ENCODE measurements around the gene RGSL1.
A peak's percentile ranks its signal among the peaks of the same experiment; 100 is the strongest.

The RGSL1 gene

GRCh38 chr1:182450087-182450486 lies at the start of gene RGSL1:
Gene RGSL1, plus strand, starts transcription at chr1:182450146. Its CDS starts 20 bp downstream, at chr1:182450166.
- no peak for DNase-seq

DNA sequence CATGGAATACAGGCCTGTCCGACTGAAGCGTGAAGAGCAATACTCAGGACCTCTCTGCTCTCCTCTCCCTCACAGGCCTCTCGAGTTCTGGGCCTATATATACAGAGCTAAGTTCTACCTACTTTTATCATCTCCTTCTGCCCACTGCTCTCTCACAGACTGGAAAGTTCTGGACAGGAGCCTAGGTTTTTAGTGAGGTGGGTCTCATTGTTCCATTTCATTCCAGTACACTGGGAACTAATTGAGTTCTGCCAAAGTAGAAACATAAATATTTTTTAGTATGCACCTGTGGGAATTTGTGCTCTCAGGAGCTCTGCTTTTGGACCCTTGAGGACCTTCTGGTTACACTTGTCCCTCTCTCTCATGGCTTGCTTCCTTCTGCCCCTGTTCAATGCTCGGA lies 49.4 kb upstream of the RGSL1 start, which contains the start of gene TEDDM1:
TEDDM1 (minus strand) TSS at position 101 of the 400 bp plus-strand sequence. CDS start 182 bp downstream, outside the sequence.
- no peak for DNase-seq

DNA sequence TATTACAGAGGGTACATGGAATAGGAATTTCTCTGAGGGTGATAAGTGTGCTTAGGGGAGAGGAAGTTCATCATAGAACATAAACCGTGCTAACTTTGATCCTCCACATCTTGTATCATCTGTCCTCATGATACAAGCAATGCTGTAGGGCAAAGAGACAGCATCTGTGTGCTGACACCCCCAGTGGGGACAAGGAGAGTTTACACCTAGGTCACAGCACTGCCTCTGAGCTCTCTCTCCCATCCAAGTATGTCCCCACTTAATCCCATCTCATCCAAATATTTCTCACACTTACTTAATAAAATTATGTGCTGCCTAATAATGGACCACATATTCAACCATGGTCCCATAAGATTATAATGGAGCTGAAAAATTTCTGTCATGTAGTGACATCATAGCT lies 45.2 kb upstream of the RGSL1 start:
- DNase-seq, result no peak

- no peak for DNase-seq
These were observed 44.4 kb upstream of the RGSL1 start for GRCh38 chr1:182405578-182405977.

- DNase-seq, result no peak
These were observed 43.9 kb upstream of the RGSL1 start for GRCh38 chr1:182406012-182406411.

DNA sequence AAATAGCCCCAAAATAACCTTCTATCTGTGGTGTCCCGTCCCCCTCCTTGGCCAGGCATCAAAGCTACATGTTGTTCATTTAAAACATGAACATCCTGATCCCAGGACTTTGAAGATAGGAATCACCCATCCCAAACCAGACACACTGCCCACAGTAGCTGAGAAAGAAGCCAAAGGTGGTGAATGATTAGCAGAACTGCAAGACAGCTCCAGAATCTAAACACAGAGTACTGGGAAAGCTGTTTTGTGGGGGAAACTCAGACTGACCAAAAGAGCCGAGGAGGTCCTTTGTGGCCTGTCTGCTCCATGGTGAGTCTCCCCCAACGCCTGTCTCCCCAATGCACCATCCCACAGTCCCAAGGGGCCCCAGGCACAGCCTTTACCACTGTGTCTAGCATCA lies 42.2 kb upstream of the RGSL1 start:
- DNase-seq, result no peak

DNA sequence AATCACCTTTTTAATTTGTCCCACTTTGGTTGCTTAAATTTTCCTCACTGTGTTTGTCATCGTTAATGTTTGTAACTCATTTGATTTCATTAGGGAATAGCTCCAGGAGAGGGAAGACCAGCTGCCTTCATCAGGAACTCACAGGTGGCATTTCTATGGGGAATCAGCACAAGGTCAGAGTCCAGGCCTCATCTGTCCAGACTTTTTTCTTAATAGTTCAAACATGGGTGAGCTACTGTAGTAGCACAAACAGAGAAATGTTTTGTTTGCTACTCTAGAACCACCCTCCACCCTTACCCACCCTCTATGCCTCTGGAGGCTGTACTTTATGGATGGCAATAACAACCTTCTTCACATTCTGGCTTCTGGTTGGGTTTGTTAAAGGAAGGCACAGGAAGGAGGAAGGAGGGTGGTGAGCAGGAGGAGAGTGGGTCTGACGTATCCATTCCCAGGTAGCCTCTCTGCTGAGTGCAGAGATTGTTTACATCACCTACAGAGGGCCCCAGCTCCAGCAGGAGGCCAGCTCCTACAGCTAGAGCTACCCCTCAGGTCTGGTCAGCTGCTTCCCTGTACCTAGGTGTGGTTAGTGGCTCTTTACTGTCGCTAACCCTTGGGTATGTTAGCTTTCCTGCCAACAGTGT lies 41.4 kb upstream of the RGSL1 start:
- no peak for DNase-seq

GRCh38 chr1:182410138-182410537 lies 39.8 kb upstream of the RGSL1 start:
- DNase-seq, result no peak

- DNase-seq, result no peak
These were observed 39.2 kb upstream of the RGSL1 start for GRCh38 chr1:182410620-182411273.

GRCh38 chr1:182413486-182413885 lies 36.5 kb upstream of the RGSL1 start:
- DNase-seq, result no peak

DNA sequence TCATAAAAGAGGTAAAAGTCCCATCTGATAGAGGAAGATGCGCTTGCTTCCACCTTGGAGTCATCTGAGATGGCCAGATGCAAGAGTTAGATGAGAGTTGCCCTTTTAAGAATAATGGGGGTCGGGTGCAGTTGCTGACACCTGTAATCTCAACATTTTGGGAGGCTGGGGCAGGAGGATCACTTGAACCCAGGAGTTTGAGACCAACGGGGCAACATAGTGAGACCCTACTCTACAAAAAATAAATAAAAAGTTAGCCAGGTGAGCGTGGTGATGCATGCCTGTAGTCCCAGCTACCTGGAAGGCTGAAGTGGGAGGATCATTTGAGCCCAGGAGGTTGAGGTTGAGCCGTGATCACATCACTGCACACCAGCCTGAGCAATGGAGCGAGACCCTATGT lies 36.0 kb upstream of the RGSL1 start:
- no peak for DNase-seq

DNA sequence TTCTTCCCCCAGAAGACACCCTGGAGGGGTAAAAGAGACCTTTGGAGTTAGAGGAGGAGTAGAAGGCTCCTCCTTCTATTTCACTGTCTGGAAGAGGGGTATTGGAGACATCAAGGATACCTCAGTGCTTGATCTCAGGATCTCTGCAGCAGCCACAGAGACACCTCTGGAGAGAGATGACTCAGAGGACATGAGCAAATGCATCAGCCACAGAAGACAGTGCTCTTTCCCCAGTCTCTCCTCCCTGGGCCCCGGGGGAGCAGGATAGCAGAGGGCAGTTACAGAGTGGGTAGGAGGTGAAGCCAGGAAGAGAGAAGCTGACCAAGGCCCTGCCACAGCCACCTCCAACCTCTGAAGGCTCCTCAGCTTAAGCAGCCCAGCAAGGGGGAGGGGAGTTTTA lies 34.2 kb upstream of the RGSL1 start:
- no peak for DNase-seq

GRCh38 chr1:182426442-182427430 lies 23.2 kb upstream of the RGSL1 start:
- no peak for DNase-seq

- DNase-seq, result no peak
These were observed 21.9 kb upstream of the RGSL1 start for GRCh38 chr1:182428043-182428442.

DNA sequence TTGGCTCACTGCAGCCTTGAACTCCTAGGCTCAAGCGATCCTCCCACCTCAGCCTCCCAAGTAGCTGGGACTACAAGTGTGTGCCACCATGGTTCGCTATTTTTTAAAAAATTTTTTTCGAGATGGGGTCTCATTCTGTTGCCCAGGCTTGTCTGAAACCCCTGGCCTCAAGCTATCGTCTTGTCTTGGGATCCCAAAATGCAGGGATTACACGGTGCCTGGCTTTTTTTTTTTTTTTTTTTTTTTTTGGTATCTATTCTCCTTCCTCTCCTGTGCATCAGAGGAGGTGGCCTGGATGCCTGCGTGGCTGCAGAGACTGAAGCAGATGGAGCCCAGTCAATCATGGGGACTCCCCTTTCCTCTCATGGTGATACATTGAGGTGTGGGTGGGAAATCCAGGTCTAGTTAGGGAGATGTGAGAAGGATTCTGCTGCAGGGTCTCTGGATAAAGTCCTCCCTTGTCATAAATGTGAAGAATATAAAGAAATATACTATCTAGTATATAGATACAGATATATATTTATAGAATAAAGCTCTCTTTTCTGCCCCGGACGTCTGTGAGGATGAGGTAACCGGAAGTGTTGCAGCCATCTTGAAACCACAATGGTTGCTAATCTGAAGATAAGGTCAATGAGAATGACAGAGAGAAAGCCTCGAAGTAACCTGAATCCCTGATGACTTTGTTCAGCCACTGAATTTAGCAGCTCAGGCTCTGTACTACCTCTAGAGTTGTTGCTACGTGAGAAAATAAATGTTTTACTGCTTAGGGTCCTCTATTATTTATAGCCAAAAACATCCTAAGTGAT lies 19.5 kb upstream of the RGSL1 start:
- DNase-seq, result peak; percentile 21 to 57

GRCh38 chr1:182431278-182431677 lies 18.7 kb upstream of the RGSL1 start:
- no peak for DNase-seq

GRCh38 chr1:182433580-182433979 lies 16.4 kb upstream of the RGSL1 start:
- no peak for DNase-seq

DNA sequence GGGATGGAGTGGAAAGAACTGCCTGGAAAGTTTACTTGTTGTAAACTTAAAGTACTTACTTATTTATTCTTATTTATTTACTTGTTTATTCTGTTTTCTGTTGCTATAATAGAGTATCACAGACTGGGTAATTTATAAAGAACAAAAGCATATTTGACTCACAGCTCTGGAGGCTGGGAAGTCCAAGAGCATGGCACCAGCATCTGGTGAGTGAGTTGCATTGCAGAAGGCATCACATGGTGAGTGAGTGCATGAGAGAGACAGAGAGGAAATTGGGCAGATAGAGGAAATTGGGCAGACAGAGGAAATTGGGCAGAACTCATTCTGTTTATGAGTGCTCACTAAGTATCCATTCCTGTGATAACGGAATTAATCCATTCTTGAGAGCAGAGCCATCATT lies 11.6 kb upstream of the RGSL1 start:
- no peak for DNase-seq

DNA sequence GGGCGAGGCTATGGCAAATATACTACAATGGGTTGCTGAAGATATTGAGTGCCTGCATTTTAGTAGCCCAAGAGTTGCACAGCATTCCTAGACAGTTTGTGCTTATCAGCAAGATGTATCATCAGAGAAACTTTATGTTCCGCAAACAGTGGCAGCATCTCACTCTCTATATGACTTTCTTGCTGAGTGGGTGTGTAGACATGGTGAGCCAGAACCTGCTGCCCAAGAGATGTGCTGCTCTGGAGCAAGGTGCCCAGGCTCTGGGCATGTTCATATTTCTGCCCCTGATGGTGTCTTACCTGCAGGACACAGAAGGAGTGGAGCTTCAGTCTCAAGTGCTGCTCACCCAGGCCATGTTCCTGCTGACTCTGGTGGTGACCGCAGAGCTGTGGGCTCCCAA lies 8.2 kb upstream of the RGSL1 start:
- DNase-seq, result no peak

DNA sequence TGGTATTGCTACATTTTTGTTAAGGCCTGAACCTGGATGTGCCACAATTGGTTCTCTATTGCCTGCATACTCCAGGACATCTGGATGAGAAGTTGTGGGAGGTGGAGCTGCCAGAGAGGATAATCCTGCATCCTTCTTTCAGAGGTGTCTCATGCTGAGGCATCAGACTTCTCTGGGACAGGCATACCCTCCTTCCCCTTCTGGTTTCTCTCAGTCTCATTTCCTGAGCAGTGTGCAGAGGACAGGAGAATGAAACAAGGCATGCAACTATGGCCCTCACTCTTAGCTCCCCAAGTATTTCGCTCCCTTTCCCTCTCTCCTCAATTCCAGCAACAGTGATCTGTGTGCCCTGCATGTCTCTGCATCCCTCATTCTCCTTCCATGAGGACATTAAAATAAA lies 7.6 kb upstream of the RGSL1 start:
- DNase-seq, result no peak

GRCh38 chr1:182444497-182444896 lies 5.4 kb upstream of the RGSL1 start:
- DNase-seq, result no peak

GRCh38 chr1:182446033-182446669 lies 3.8 kb upstream of the RGSL1 start:
- peak in 1 of 2 donors; percentile 43 for DNase-seq

Data from CD4-positive, alpha-beta T cell treated with Interleukin-4 for 1 hour (primary cell).